Fibroblast of skin of abdomen (primary cell): ENCODE measurements around the gene NTRK3. TPM values are rescaled to one million over a fixed set of nuclear protein-coding genes. Genes with fewer than 3 reads are reported as not detected.

ENCODE experiments used
- DNase-seq: peaks from one replicate; pipeline ENCODE4 v3.0.0-alpha.2; 2013
- polyA plus RNA-seq, 2 experiments: library from polyadenylated mRNA; unstranded; fragments of 120-200 nt; gene quantifications; one replicate each; pipeline ENCODE4 v1.2.1, GENCODE V29; 2013; ENCODE audit not compliant: insufficient read length in 2 of 2

Gene NTRK3
- 2.6 TPM for polyA plus RNA-seq (2013, experiment 1 of 2; ENCODE audit: insufficient read length)
- polyA plus RNA-seq (2013, experiment 2 of 2; ENCODE audit: insufficient read length), result 1.5 TPM

- DNase-seq, result peak; percentile 27
Measured at GRCh38 chr15:88256279-88257230, at the start of gene NTRK3. NTRK3 (minus strand) TSS chr15:88256739; CDS start chr15:88256153, 586 bp downstream.

- DNase-seq, result no peak
Measured at GRCh38 chr15:88303395-88303794, 46.9 kb upstream of the NTRK3 start.

- DNase-seq, result no peak
Measured at GRCh38 chr15:88302373-88302772, 45.8 kb upstream of the NTRK3 start.

DNA sequence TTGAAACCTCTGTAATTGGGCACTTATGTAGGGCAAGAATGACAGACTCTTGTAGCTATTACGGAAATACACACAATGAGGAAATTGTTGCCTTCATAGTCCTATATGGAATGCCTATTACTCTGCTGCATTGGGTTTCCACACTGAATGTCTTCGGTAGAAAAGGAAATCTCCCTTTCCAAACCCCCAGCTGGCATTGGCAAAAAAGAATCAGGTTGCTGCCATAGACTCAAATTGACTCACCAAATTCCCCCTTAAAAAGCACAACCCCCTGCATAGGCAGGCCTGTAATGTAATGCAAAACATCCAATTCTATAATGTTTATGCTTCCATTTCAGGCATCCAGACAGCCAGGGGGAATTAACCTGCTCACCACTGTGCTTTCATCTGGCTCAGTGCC lies 44.8 kb upstream of the NTRK3 start:
- no peak for DNase-seq

DNA sequence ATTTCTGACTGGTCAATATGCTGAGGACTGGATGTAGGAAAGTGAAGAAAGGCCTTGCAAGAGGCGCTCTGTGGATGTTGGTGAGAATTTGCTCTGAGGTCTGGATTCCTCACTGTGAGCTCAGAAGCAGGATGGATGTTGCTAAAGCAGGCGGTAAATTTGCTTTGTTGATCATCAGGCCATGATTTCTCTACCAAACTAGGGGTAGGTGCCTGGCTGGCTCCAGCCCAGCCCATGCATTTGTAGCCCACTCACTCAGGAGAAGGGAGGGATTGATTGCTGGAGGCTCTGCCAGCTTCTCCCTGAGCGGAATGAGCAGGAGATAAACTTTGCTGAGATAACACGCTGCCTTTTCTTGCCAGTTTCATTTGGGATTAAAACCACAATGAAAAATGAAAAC lies 44.3 kb upstream of the NTRK3 start:
- DNase-seq, result no peak

- no peak for DNase-seq
Measured at GRCh38 chr15:88300089-88300488, 43.5 kb upstream of the NTRK3 start.

GRCh38 chr15:88299497-88299896 lies 43.0 kb upstream of the NTRK3 start:
- DNase-seq, result no peak

DNA sequence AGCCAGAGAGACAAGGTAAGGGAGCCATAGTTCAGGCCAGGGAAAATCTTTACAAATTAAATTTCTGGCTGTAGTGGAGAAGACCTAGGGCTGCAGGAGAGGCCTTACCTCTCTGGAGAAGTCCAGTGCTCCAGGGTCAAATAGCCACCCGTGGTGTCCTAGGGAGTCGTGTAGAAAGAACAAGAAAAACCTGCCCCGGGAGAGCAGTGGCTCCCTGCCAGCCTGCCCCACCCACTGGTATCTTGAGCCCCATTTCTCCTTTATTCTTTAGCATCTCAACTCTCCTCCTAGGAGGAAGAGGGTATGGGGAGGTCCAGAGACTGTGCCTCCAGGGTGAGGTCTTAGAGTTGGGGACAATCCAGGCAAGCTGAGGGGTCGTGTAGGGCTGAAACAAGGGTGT lies 32.1 kb upstream of the NTRK3 start:
- no peak for DNase-seq

DNA sequence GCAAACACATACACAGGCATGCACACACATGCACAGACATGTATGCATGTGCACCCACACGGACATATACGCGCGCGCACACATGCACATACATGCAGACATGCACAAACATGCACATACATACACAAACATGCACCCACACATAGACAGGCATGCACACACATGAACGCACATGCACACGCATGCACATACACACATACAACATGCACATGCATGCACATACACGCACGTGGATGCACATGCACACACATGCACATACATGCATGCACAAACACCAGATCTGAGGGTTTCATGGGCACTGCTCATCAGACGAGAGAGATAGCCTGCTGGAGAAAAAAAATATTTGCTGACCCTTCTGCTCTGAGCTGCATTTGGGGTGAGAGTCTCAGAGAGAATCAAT lies 31.7 kb upstream of the NTRK3 start:
- DNase-seq, result no peak

- no peak for DNase-seq
Measured at GRCh38 chr15:88284318-88284998, 27.9 kb upstream of the NTRK3 start.

DNA sequence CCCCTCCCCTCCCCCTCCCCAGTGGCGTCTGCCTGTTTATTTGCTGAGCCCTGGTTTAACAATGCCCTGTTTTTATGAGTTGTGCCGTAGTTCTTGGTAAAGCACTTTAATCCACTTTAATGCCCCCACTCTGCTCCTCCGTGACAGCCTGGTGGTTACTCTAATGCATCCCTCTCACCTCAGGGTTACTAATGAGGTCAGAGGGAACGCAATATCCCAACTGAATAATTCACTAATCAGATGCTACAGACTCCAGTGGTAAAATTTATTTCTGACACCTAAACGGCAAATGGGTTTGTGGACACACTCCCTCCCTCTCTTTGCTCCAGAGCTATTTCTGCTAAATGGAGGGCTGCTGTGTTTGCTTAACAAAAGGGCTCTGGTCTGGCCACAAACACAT lies 26.1 kb upstream of the NTRK3 start:
- DNase-seq, result no peak

GRCh38 chr15:88276821-88277410 lies 20.4 kb upstream of the NTRK3 start:
- DNase-seq, result no peak

DNA sequence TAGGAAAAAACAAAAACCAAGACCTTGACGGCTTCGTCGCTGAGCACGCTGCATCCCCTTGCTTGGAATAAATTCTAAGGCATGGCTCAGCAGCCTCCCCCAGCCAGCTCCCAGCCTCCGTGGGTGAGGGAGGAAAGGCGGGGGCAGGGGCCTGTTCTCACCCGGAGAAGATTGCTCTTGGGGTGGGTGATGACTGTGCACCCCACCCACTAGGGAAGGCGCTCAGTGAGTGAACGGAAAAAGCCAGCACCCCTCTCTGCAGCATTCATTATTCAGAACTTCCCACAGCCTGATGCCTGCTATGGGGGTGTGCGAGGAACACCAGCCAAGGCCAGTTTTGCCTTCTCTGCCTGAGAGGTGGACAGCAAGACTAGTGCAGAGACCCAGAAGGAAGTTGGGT lies 19.3 kb upstream of the NTRK3 start:
- no peak for DNase-seq

GRCh38 chr15:88274553-88275460 lies 18.3 kb upstream of the NTRK3 start:
- DNase-seq, result peak; percentile 57

DNA sequence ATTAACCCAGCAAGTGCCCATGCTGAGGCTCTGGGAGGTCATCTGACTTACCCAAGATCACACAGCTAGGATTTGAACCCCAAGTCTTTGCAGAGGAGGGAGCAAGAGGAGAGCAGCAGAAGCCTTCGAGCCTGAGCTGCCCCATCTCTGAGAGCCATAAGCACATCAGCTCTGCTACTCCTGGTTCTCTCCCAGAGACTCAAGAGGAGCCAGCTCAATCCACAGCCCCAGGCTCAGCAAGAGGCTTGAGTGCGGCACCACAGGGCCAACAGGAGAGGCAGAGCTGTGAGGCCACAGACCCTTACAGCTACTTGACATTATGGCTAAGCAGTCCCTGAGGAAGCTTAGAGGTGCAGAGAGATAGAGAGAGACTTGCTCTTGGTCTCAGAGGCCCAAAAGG lies 15.9 kb upstream of the NTRK3 start:
- DNase-seq, result no peak

GRCh38 chr15:88269356-88270062 lies 13.0 kb upstream of the NTRK3 start:
- DNase-seq, result no peak

GRCh38 chr15:88267720-88268119 lies 11.2 kb upstream of the NTRK3 start:
- no peak for DNase-seq

DNA sequence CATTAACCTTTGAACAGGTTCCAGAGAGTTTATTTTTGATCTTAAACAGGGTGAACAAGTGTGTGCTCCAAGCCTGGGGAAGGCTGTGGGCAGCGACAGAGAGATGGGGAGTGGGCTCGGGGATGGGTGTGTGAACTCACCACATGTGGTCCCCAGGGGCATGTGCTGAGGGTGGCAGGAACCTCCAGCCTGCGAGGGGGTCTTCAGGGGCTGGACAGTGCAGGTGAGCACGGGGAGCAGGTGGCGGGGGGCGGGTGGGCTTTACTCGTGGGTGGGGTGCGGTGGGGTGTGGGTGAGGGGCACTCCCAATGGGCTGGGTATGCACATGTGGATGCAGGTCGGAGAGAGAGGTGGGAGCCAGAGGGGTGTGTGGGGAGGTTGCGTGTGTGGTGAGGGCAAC lies 9.6 kb upstream of the NTRK3 start:
- DNase-seq, result no peak

DNA sequence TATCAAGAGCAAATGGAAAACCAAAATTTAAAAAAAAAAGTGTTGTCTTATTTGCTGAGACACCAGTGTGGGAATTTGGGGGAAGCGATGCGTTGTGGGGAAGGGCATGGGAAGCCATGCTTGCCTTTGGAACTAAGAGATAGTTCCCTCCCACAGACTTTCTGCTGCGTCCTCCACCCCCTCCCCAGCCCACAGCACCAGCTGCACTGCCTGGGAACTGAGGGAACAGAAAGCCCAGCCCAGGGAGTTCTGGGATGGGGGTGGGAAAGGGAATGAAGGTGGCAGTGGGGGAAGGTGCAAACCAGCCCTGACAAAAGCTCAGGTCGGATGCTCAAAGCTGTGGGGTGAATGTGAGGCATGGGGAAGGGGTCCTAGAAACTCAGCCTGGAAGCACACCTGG lies 8.1 kb upstream of the NTRK3 start:
- no peak for DNase-seq

DNA sequence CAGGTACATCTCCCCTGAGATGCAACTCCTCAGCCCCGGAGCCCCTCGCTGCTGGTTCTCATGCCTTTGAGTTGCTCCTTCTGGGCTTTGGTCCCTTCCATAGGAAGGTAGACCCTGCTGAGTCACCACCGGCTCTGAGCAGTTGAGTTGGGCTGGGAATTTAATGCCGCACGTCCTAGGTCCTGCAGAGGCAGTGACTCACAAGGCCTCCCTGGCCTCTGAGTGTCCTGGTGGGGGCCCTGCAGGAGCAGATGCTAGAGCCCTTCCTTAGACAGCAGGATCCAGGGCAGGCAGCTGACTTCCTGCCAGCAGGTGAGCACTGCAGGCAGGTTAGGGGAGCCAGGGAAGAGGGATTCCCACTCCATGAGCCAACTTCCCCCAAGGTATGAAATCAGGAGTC lies 5.5 kb upstream of the NTRK3 start:
- DNase-seq, result no peak

DNA sequence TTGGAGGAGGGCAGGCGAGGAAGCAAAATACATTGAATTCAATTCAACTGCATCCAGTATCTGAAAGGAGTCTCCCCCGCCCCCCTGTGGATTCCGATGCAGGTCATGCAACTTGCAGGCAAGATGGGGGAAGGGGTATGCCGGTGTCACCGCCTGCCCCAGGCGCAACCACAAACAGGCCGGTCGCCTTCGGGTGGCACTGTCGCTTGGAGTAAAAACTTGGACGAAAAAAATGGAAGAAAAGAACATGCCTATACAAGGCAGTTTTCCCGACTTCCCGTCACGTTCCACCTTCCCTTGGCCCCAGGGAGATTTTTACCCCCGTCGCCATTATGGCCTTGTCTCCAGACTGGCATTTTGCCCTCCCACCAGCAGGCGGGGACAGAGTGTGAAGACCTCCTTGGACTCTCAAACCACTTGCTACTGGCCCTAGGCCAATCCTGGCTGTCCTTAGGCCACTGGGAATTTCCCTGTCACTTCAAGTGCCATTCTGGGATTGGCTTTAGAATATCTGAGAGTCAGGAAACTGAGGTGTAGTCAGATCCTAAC lies 1.6 kb upstream of the NTRK3 start:
- no peak for DNase-seq
